ENCODE measurements around the gene NKTR.

Gene NKTR

DNA sequence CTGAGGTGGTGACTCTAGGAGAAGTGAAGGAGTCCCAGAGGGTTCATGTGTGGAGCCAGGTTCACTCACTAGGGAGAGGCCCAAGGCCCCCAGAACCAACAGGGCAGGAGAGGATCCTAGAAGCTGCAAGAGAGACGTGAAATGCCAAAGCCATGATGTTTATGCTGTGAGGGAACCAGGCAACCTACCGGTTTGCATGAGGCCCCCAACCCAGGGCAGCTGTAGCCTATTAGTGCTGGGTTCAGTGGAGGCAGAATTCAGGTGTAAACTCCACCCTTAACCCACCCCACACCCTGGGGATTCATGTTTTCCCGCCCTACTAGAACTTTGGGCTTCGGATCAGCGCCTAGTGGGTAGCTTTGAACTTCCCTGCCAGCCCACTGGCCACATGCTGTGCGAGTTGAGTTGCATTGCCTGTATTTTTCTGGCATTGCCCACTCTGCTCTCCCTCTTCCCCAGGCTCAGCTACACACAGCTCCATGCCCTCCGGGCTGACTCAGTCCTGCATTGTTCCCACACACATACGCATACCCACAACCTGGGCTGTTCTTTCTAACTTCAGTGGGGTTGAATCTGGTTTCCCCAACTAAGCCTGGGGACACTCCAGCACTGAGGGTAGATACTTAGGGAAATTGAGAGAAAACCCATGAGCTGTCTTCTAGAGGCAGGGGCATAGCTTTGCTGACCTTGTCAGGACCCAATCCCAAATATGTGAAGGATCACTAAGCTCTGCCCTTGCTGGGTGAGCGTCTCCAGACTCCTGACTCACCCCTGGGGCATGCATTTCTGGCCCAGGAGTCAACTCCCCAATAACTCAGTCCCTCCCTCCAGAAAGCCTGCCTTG, 51.0 kb downstream of the NKTR start:
- DNase-seq, result no peak

DNA sequence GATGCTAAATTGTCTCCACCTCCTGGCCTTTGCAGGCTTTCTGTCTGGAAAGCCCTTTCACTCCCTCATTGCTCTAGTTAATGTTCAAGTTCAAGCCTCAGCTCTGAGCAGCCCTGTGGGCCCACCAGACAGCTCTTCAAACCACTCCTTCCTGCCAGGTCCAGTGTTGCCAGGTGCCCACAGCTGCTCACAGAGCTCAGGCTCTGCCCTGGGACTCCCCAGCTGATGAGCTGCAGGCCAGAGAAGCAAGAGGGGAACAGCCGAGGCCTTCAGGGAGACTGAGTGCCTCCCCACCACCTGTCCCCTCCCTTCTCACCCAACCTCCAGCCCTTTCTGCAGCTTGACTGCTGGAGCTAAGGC, 51.7 kb downstream of the NKTR start:
- DNase-seq, result no peak

DNA sequence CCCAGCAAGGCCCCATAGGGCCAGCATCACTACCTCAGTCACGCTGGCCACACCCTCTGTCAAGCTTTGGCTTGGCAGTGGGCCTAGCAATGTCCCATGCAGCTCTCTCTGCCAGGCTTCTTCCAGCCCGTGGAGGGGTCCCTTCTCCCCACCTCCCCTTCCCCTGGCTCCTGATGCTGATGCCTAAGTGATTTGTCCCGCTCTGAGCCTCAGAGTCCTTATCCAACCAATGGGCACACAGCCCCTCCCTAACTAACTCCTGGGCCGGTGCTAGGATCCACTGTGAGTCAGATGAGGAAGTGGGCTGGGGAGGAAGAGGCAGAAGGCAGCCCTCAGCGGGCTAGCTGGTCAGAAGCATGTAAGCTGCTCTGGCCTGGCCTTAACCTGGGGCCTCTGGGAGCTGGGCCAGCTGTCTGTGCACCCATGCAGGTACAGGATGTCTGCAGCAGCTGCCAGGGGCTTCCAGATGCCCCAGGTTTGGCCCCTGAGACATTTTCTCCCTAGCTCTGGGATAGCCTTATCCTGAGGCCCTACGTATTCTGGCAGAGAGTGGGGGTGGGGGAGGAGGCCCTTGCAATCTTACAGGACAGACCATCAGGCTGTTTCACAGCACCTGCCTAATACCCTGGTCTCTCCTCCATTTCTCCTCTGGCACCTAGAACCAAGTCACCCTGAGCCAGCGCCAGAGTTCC, 52.3 kb downstream of the NKTR start:
- DNase-seq, result peak; percentile 80

DNA sequence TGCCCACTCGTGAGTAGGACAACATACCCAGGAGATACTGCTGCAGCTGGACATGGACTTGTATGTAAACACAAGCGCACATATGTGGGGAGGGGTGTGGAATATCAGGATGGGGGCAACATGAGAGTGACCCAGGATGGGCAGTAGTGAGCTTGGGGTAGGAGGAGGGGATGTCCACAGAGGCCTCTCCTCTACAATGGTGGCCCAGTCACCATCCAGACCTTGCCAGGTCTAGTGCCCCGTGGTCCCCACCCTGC, 52.7 kb downstream of the NKTR start:
- DNase-seq, result no peak

DNA sequence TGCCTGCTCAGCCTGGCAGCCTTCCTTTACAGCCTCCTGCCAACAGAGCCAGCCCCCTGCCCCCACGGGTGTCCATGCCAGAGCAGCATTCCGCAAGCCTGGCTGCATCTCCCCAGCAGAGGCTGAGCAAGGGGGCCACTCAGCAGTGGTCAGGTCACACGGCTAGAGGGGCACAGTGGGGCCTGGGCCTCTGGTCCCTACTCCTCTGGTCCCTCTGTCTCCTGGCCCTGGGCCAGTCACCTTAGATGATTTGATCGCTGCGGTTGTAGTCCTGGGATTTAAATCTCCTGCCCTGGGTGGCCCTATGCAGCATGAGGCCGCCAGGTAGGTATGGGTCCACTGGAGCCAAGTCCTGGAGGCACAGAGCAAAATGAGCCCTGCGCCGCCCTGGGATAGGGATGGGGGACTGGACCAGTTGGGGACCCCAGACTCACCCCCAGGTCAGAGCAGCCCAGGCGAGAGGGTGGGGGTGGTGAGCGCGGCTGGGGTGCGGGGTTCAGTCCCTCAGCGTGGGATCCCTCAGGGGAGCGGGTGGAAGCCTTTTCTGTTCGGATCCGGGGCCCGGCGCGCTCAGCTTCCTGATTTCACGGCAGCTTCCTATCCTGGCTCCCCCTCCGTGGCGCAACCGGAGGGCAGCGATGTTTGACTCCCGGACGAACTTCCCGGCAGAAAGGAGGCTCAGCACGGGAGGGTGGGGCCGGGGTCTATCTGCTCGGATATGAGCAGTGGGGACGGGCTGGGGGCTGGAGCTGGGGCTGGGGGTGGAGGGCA, 53.3 kb downstream of the NKTR start, which contains the start of gene ZBTB47:
Gene ZBTB47 (plus strand): TSS at position 138 of the 771 bp plus-strand sequence. CDS start 4,659 bp downstream, outside the sequence.
- DNase-seq, result peak; percentile 33

DNA sequence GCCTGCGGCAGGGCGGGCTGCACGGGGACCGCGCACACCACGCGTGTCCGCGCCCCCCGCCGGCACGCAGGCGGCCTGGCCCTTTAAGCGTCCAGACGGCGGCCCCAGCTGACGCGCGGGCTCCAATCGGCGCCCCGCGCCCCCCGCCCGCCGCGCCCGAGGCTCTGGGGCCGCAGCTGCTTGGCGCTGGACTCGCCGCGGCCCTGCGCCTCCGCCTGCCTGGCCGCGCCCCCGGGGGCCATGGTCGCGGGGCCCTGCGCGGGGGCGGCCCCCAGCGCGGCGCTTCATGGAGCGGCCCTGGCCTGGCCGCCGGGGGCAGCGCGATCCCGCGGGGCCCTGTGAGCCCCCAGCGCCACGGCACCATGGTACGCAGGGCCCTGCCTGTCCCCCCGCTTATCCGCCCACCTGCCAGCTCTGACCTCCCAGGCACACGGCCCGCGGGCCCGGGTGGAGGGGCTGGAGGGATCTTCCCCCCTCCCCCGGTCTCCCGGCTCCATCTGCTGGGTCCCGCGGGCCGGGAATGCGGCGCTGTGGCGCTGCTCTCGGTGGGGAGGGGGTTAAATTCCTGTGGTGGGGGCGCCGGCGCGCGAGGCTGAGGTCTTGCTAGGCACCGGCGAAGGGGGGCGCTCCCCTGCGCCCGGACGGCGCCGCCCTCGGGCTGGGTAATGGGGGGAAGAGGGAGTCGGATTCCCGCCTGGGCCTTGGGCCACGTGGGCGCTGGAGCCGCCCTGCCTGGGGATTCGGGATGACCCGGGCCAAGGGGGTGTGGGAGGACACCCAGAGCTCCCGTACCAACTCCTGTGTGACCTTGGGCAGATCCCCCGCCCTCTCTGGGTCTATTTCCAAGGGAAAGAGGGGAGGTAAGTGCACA, 54.1 kb downstream of the NKTR start:
- peak; percentile 30 for DNase-seq

DNA sequence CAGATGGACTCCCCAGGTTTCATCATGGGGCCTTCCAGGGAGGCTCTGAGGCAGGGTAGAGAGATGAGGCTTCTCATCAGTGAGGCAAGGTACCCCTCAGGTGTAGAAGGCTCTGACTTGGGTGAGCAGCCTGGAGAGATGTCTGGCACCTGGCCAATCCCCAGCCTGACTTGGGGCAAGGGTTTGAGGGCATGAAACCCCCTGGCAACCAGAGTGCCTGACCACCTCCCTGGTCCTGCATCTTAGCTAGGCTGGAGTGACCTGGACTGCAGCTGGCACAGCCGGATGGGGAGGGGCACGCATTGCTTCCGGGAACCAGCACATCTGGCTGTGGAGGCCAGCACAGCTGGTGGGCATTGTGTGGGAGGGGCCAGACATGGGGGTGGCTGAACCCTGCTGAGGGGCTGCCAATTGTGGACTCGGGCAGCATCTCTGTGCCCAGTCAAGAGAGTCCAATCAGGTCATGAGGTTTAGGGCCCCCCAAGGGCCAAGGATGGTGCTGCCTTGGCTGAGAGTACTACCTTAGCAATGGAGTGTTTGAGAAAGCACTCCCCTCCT, 54.9 kb downstream of the NKTR start:
- DNase-seq, result no peak

DNA sequence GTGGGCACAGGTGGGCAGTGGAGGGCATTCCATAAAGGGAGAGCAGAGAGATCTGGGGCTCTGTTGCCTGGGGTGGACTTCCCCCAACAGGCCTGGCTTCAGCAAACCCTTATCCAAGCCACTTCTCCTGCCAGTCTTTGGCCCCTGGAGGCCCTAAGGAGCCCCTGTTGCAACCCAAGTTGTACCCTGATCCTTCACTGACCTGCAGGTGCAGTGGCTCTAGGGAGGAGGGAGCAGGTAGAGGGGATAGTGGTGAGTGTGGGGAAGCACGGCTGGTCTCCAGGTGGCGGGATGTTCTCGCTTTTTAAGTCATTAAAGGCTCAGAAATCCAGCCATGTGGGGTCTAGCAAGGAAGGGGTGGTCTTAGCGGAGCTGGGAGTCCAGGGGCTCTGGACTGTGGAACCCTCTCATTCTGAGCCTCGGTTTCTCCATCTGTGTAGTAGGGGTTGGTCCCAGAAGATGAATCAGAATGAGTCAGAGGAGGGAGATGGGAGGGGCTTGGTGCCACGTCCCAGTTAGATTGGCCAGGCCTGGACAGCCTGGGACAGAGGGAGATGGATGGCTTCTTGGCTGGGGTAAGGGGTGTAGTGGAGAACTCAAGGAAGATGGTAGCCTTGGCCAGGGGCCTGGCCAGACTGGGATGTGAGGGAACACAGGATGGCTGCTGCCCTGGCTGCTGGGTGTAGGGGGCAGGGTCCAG, 55.6 kb downstream of the NKTR start:
- DNase-seq, result no peak

DNA sequence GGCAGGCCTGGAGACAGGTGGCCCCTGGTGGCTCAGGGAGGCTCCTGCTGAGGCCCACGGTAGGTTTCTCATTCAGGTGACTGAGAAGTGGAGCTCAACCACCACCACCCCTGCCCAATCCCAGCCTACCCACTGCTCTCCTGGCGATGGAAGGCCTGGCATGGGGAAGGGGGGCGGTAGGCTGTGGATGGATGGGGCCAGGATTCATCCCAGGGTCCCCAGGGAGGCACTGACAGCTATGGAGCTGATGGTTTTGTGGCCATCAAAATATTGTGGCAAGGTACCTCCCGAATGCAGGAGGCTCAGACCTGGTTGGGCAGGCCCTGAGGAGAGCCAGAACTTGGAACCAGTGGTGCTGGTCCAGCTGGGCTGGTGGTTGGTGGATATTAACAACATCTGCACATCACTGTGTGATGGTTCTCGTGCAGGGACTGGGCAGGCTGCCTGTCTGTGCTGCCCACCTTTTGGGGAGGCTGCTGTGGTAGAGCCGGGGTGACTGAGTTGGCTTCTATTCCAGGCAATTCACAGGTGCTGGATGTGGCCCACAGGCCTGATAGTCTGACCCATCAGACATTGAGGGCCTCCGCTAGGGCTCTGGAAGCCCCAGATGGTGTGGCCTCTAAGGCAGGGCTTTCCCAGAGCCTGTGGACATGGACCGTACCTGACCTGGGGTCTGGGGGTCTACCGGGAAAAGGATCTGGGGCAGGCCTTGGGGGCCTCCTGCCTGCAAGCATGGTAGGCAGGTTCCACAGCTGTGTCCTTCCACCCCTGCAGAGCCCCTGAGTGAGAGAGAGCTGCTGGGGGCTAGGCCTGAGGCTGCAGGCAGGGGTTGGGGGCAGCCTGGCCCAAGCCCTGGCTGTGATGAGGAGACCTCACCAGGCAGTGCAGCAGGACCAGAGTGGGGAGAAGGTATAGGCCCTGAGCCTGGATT, 56.5 kb downstream of the NKTR start:
- DNase-seq, result no peak

DNA sequence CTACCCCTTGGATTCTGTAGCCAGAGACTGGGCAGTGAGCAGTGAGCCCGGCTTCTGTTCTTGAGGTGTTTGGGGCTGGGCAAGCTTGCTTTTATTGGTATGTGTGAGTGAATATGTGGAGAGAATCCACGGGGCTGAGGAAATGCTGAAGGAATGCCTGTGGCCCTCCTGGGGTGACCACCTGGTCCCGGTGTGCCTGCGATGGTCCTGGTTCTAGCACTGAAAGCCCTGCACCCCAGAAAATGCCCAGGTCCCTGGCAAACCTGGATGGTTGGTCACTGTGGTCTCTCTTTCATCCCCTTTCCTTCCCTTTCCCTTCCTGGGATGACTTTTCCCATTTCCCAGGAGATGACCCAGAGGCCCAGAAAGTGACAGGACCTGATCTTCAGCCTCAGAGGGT, 57.2 kb downstream of the NKTR start:
- no peak for DNase-seq

DNA sequence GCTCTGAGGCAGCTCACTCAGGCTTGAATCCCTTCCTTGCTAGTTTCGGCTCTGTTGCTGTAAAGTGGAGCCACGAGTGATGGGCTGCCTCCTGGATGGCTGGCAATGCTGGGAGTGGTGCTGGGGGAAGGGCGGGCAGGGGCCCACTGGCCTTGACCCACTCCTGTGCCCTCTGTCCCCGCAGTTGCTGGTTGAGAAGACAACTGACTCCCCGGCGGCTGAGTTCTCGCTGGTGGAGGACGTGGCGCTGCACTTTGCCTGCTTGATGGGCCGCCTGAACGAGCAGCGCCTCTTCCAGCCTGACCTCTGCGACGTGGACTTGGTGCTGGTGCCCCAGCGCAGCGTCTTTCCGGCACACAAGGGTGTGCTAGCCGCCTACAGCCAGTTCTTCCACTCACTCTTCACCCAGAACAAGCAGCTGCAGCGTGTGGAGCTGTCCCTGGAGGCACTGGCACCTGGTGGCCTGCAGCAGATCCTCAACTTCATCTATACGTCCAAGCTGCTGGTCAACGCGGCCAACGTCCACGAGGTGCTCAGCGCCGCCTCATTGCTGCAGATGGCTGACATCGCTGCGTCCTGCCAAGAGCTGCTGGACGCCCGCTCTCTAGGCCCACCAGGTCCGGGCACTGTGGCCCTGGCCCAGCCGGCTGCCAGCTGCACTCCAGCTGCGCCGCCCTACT, 57.7 kb downstream of the NKTR start:
- DNase-seq, result no peak

DNA sequence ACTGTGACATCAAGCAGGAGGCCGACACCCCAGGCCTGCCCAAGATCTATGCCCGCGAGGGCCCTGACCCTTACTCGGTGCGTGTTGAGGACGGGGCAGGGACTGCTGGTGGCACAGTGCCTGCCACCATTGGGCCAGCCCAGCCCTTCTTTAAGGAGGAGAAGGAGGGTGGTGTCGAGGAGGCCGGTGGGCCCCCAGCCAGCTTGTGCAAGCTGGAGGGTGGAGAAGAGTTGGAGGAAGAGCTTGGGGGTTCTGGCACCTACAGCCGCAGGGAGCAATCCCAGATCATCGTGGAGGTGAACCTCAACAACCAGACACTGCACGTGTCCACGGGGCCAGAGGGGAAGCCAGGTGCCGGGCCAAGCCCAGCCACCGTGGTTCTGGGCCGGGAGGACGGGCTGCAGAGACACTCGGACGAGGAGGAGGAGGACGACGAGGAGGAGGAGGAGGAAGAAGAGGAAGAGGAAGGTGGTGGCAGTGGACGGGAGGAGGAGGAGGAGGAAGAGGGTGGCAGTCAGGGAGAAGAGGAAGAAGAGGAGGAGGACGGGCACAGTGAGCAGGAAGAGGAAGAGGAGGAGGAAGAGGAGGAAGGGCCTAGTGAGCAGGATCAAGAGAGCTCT, 58.4 kb downstream of the NKTR start:
- no peak for DNase-seq

DNA sequence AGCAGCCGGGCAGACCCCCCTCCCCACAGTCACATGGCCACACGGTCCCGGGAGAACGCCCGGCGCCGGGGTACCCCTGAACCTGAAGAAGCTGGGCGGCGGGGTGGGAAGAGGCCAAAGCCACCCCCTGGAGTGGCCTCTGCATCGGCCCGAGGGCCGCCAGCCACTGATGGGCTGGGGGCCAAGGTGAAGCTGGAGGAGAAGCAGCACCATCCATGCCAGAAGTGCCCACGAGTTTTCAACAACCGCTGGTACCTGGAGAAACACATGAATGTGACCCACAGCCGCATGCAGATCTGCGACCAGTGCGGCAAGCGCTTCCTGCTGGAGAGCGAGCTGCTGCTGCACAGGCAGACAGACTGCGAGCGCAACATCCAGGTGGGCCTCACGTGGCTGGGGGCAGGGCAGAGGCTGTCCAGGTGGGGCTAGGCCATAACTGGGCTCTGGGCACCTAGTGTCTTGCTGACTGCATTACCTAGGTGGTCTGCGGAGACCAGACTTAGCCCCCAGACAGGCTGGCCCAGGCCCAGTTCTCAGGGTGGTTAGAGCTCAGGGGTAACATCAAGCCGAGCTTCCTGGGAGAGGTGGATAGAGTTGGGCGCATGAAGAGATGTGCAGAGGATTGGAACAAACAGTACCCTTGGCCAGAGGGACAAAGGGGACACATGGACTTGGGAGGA, 59.1 kb downstream of the NKTR start:
- DNase-seq, result no peak

DNA sequence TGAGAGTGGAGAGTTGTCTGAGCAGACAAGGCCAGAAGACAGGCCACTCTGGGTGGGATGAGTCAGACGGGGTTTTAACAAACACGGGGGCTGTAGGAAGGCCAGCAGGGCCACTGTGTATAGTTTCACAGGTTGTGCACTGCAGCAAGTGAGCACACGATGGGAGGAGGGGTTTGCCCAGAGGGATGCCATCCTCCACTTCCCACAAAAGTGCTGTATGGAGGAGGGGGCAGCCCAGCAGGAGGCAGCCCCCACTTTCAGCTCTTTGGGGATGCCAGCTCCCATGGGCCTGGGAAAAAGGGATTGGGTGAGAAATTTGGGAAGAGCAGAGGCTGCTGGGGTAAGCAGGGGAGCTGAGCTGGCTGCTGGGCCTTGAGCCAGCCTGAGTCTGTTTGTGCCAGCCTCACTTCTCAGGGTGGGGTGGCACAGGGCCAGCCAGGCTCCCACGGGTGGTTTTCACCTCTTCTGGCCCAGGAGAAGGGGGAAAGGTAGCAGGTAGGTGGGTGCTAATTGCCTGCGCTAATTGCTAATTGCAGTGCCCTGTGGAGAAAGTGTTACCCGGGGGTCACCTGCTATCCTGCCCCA, 59.7 kb downstream of the NKTR start:
- no peak for DNase-seq

DNA sequence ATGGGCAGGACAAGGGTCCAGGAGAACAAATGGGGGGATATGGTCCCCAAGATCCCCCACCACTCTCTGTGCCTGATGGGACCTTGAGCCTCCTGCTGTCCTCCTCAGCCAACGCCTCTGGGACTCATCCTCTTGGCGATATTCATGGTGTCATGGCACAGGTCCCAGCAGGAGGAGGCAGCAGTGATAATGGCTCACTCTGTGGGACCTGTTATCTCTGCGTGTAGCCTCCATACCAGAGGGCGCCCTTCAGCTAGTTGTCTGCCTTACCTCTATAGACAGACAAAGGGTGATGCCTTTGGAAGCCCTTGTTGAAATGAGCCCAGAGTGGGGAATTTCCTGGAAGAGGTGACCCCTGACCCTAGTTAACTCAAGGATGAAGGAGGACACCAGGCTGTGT, 60.4 kb downstream of the NKTR start:
- peak; percentile 77 for DNase-seq

DNA sequence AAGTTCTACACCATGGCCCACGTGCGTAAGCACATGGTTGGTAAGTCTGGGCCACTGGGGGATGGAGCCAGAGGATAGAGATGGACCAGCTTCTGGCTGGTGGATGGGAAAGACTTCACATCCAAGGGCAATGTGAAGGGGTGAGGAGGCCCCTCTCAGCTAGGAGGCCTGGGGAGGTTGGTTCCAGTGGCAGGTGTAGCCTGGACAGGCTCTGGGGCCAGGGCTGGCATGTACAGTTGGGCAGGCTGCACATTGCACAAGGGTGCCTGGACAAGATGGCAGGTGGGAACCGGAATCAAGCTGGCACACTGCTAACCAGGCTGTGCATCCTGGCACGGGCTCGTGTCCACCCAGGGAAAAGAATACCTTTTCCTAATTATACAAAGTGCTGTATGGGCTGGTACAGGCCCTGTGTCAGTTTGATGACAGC, 61.1 kb downstream of the NKTR start:
- DNase-seq, result no peak

DNA sequence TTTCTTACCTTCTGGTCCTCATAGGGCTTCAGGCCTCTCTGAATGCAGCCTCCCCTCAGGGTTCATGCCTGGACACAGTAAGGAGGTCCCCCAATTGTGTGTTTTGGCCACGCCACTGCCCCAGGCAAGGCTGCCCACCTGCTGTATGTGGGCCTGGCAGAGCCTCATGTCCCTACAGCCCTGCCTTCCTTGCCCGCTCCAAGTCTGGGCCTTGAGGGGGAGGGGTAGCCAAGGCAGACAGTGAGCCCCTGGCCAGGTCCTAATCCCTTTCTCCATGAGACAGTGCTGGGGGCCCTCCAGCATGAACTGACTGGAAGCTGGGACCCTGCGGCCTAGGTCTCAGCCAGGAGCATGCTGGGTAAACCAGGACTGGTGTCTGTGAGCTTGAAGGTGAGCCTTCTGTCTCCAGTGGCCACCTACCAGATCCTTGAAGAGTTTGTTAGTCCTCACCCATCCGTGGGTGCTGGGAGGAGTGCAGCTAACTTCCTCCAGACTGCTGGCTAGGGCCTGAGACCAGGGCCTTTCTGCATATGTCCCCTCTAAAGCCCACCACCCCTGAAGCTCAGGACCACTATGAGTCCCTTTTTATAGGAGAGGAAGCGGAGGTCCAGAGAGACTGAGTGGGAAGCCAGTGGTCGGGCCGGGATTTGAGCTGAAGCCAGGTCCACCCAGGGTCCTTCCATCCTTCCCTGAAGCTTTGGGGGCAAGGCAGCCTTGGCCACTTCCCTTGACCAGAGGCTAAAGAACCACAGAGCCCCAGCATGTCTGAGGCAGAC, 61.7 kb downstream of the NKTR start:
- DNase-seq, result no peak
